ENCODE results near the gene FETUB.
"Not testable (repeated sequence)": the region's sequence is repeated elsewhere in the genome, so short reads cannot be mapped to it uniquely, and the experiment has no call there.

FETUB gene

GRCh38 chr3:186700267-186700666 is 60.1 kb downstream of the FETUB start:
- no peak for DNase-seq (ENCODE audit: low read depth)
- no peak overlapping the region for H3K4me3 ChIP-seq (ENCODE audit: low read depth, low read length)
- no peak for TF ChIP-seq CTCF (conservative IDR thresholded peaks at IDR 0.05; ENCODE audit: low read depth, low read length)

- not testable (repeated sequence) for H3K4me3 ChIP-seq (ENCODE audit: low read depth, low read length); DNase-seq (ENCODE audit: low read depth)
Measured at GRCh38 chr3:186702451-186702850, 62.3 kb downstream of the FETUB start.

All from choroid plexus epithelial cell (primary cell).